GM21576 (cell line): ENCODE data around the gene MYLK2.

Experiments used
- ATAC-seq: cut with Tn5 transposase; IDR thresholded peaks from one replicate; pipeline ENCODE4 v1.9.1; 2021; ENCODE audit warnings: mild to moderate bottlenecking, moderate library complexity; ENCODE audit not compliant: unreplicated experiment

The MYLK2 gene

GRCh38 chr20:31833931-31834521, 14.9 kb downstream of the MYLK2 start:
- ATAC-seq, result no peak

GRCh38 chr20:31835554-31835953, 16.4 kb downstream of the MYLK2 start:
- no peak for ATAC-seq

GRCh38 chr20:31835977-31836852, 17.1 kb downstream of the MYLK2 start:
- ATAC-seq, result no peak

- ATAC-seq, result no peak
Observed at GRCh38 chr20:31836853-31837608, 17.9 kb downstream of the MYLK2 start.

GRCh38 chr20:31837896-31838397, 18.8 kb downstream of the MYLK2 start:
- no peak for ATAC-seq

- ATAC-seq, result no peak
Observed at GRCh38 chr20:31838646-31839292, 19.6 kb downstream of the MYLK2 start.

GRCh38 chr20:31839782-31840487, 20.8 kb downstream of the MYLK2 start:
- no peak for ATAC-seq

GRCh38 chr20:31840906-31841816, 22.0 kb downstream of the MYLK2 start:
- ATAC-seq, result no peak

- ATAC-seq, result no peak
Observed at GRCh38 chr20:31841928-31842327, 22.8 kb downstream of the MYLK2 start.

GRCh38 chr20:31842471-31843157, 23.5 kb downstream of the MYLK2 start:
- ATAC-seq, result no peak

GRCh38 chr20:31843288-31843687, 24.1 kb downstream of the MYLK2 start:
- ATAC-seq, result no peak

GRCh38 chr20:31843881-31844280, 24.7 kb downstream of the MYLK2 start:
- no peak for ATAC-seq

GRCh38 chr20:31844737-31845299, 25.7 kb downstream of the MYLK2 start:
- no peak for ATAC-seq

GRCh38 chr20:31845300-31845863, 26.2 kb downstream of the MYLK2 start, which contains the start of gene FOXS1:
Gene FOXS1, minus strand, starts transcription at chr20:31845604. Its CDS starts 62 bp downstream, at chr20:31845542.
- no peak for ATAC-seq

GRCh38 chr20:31846793-31847138, 27.6 kb downstream of the MYLK2 start:
- no peak for ATAC-seq

- no peak for ATAC-seq
Observed at GRCh38 chr20:31848088-31848999, 29.2 kb downstream of the MYLK2 start.

GRCh38 chr20:31849306-31849930, 30.3 kb downstream of the MYLK2 start:
- no peak for ATAC-seq
